Thyroid gland (tissue), 4 donors: ENCODE data around the gene BMPR1B. TPM values are rescaled to one million over a fixed set of nuclear protein-coding genes. Genes with fewer than 3 reads are reported as not detected.

Experiments used
- DNase-seq, 2 donors: peaks; one replicate each; pipeline ENCODE4 v3.0.0-alpha.2; 2019
- H3K27ac ChIP-seq, 3 donors: fragments of 200-600 bp; sonication (generic); 1 replicate in 2 of 3; 2 replicates in 1 of 3; pipeline ENCODE4 v1.5.1; 2016 to 2019; ENCODE audit warnings: mild to moderate bottlenecking in 1 of 3, moderate library complexity in 1 of 3
- H3K27me3 ChIP-seq: fragments of 200-600 bp; sonication (generic); one replicate; pipeline ENCODE4 v1.5.1; 2019
- H3K36me3 ChIP-seq, 2 donors: fragments of 200-600 bp; sonication (generic); one replicate each; pipeline ENCODE4 v1.5.1; 2016 to 2019
- H3K4me1 ChIP-seq, 2 donors: fragments of 200-600 bp; sonication (generic); one replicate each; pipeline ENCODE4 v1.5.1; 2017 to 2019
- H3K4me3 ChIP-seq, 3 donors: fragments of 200-600 bp; sonication (generic); replicated peaks in 1 of 3; 1 replicate in 2 of 3; 2 replicates in 1 of 3; pipeline ENCODE4 v1.5.1; 2016; ENCODE audit warnings: mild to moderate bottlenecking in 1 of 3
- H3K9me3 ChIP-seq: fragments of 200-600 bp; sonication (generic); one replicate; pipeline ENCODE4 v1.5.1; 2017
- POLR2A ChIP-seq, 2 donors: fragments of 450-650 bp; IDR thresholded peaks; one replicate each; pipeline ENCODE4 v1.6.1; 2017; ENCODE audit warnings: antibody characterized with exemption in 2 of 2, mild to moderate bottlenecking in 2 of 2, moderate library complexity in 1 of 2
- WGBS, 2 donors: methylation state at CpG; one replicate each; pipeline ENCODE4 v1.1.5; 2017; 5-methylcytosine and 5-hydroxymethylcytosine counted together
- intact Hi-C: fragments of 100-400 bp; cut with DNase I; formaldehyde crosslinking; loops from one replicate; pipeline ENCODE4 v1.15.1; 2023
- total RNA-seq, 4 donors: library from RNA; depleted of rRNA; stranded (reverse); fragments of >200 nt; gene quantifications; one replicate each; pipeline ENCODE4 v1.2.3, GENCODE V29; 2016
- TF ChIP-seq, protein P1 (sequence below), 6 experiments: fragments of 200-600 bp in 3 of 6; fragments of 450-650 bp in 3 of 6; sonication (generic) in 3 of 6; IDR thresholded peaks; one replicate each; pipeline ENCODE4 v1.5.1; 2016 to 2019; ENCODE audit warnings: antibody characterized with exemption in 6 of 6, mild to moderate bottlenecking in 2 of 6, inconsistent platforms in 1 of 6, moderate library complexity in 1 of 6

BMPR1B gene
- total RNA-seq, 4 donors from 2014 or later: 0.49 to 0.89 (median 0.76) TPM

DNA sequence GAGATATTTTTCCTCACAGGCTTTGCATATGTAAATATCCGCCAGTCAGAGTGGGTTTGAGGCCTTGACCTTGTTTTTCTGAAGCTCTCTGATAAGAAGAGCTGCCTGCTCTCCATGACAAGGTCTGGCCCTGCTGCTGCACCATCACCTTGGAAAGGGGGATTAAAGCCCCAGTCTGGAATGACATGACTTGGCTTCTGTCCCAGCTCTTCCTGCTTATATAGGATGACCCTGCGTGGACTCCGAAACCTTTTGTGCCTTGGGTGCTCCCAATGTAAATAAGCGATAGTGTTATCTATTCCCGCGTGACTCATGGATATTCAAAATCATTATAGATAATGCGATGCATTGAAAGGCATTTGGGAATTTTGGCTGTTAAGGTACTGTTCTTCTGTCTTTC, 139.3 kb downstream of the BMPR1B start:
- no peaks in the 10 kb centered on the region for H3K36me3 ChIP-seq
- no peak for TF ChIP-seq POLR2A (IDR thresholded peaks at IDR 0.05)
- TF ChIP-seq, protein P1, sequence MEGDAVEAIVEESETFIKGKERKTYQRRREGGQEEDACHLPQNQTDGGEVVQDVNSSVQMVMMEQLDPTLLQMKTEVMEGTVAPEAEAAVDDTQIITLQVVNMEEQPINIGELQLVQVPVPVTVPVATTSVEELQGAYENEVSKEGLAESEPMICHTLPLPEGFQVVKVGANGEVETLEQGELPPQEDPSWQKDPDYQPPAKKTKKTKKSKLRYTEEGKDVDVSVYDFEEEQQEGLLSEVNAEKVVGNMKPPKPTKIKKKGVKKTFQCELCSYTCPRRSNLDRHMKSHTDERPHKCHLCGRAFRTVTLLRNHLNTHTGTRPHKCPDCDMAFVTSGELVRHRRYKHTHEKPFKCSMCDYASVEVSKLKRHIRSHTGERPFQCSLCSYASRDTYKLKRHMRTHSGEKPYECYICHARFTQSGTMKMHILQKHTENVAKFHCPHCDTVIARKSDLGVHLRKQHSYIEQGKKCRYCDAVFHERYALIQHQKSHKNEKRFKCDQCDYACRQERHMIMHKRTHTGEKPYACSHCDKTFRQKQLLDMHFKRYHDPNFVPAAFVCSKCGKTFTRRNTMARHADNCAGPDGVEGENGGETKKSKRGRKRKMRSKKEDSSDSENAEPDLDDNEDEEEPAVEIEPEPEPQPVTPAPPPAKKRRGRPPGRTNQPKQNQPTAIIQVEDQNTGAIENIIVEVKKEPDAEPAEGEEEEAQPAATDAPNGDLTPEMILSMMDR (IDR thresholded peaks at IDR 0.05): no peak
- H3K4me1 ChIP-seq: no peaks in the 10 kb centered on the region
- intact Hi-C loops: no loop called here
- no peaks in the 10 kb centered on the region for H3K27me3 ChIP-seq
- no peak overlapping the region for H3K27ac ChIP-seq
- DNase-seq: no peak
- no peaks in the 10 kb centered on the region for H3K9me3 ChIP-seq
- H3K4me3 ChIP-seq: no peak overlapping the region
- WGBS, 2 donors: 85 to 90% methylated on average over 7 of the region's 7 CpGs

- no peak for TF ChIP-seq POLR2A (IDR thresholded peaks at IDR 0.05)
- TF ChIP-seq, protein P1 (IDR thresholded peaks at IDR 0.05): no peak
- Histone ChIP-seq H3K27me3 (no peaks in the 10 kb centered on the region), H3K9me3 (no peaks in the 10 kb centered on the region), H3K4me1 (no peaks in the 10 kb centered on the region), H3K27ac (no peak overlapping the region), H3K36me3 (no peaks in the 10 kb centered on the region), H3K4me3 (no peak overlapping the region)
- WGBS, 2 donors: 44 to 50% methylated on average over 3 of the region's 3 CpGs
- intact Hi-C loops: no loop called here
- DNase-seq: no peak
Measured at GRCh38 chr4:94905511-94905910, 147.8 kb downstream of the BMPR1B start.

GRCh38 chr4:94909645-94910044, 151.9 kb downstream of the BMPR1B start:
- Histone ChIP-seq H3K36me3 (no peaks in the 10 kb centered on the region), H3K27me3 (no peaks in the 10 kb centered on the region), H3K27ac (no peak overlapping the region), H3K9me3 (no peaks in the 10 kb centered on the region), H3K4me3 (no peak overlapping the region), H3K4me1 (no peaks in the 10 kb centered on the region)
- WGBS, 2 donors: 65 to 78% methylated on average over 3 of the region's 3 CpGs
- no peak for DNase-seq
- TF ChIP-seq, protein P1 (IDR thresholded peaks at IDR 0.05): no peak
- no peak for TF ChIP-seq POLR2A (IDR thresholded peaks at IDR 0.05)
- intact Hi-C loops: no loop called here

- intact Hi-C loops: no loop called here
- DNase-seq: no peak
- no peak for TF ChIP-seq POLR2A (IDR thresholded peaks at IDR 0.05)
- TF ChIP-seq, protein P1 (IDR thresholded peaks at IDR 0.05): no peak
- Histone ChIP-seq H3K36me3 (no peaks in the 10 kb centered on the region), H3K9me3 (no peaks in the 10 kb centered on the region), H3K4me1 (no peaks in the 10 kb centered on the region), H3K27me3 (no peaks in the 10 kb centered on the region), H3K27ac (no peak overlapping the region), H3K4me3 (no peak overlapping the region)
- 93% methylated on average over 1 of the region's 1 CpG for WGBS, 2 donors
Measured at GRCh38 chr4:94911106-94911505, 153.4 kb downstream of the BMPR1B start.

- WGBS, 2 donors: 74 to 75% methylated on average over 2 of the region's 2 CpGs
- Histone ChIP-seq H3K27me3 (no peaks in the 10 kb centered on the region), H3K4me1 (no peaks in the 10 kb centered on the region), H3K27ac (no peak overlapping the region), H3K4me3 (no peak overlapping the region), H3K9me3 (no peaks in the 10 kb centered on the region), H3K36me3 (no peaks in the 10 kb centered on the region)
- intact Hi-C loops: no loop called here
- DNase-seq: no peak
- no peak for TF ChIP-seq POLR2A (IDR thresholded peaks at IDR 0.05)
- TF ChIP-seq, protein P1 (IDR thresholded peaks at IDR 0.05): no peak
Measured at GRCh38 chr4:94912606-94913005, 154.9 kb downstream of the BMPR1B start.
